Fibroblast of the aortic adventitia (primary cell): Measurements from ENCODE around the gene SLFN11. TPM values are rescaled to one million over a fixed set of nuclear protein-coding genes. Genes with fewer than 3 reads are reported as not detected.

Experiments used
- small RNA-seq: library from RNA; depleted of rRNA; stranded (forward); fragments of <200 nt; gene quantifications from one replicate; pipeline ENCODE3, GENCODE V24; 2012
- total RNA-seq: library from RNA; depleted of rRNA; stranded (reverse); fragments of >200 nt; gene quantifications from 2 replicates; pipeline ENCODE4 v1.2.3, GENCODE V29; 2012; ENCODE audit warnings: low replicate concordance

SLFN11 gene
- total RNA-seq, 1 donor = 99.2 TPM

Small RNA genes lying within 50 kb of the gene (small RNA-seq; reads per million reads assigned to genes)
- gene AC060766.3 = not detected
- not detected for gene AC060766.5

Other genes starting within 250 kb of the SLFN11 start
- 11.7 and 14.1 TPM in 2 replicates for gene NLE1, start 231.3 kb downstream of the SLFN11 start, total RNA-seq
- not detected in 2 replicates for gene UNC45B, start 225.8 kb downstream of the SLFN11 start, total RNA-seq
- 0.49 TPM in 1 of 2 replicates, not detected in the other for gene SLC35G3, start 179.2 kb downstream of the SLFN11 start, total RNA-seq
- gene SLFN5, start 130.5 kb downstream of the SLFN11 start, total RNA-seq = 107 and 176 TPM in 2 replicates
- 24.0 and 58.1 TPM in 2 replicates for gene SLFN12, start 58.9 kb upstream of the SLFN11 start, total RNA-seq
- gene SLFN13, start 75.1 kb upstream of the SLFN11 start, total RNA-seq = 1.4 and 1.7 TPM in 2 replicates
- gene SLFN12L, start 164.1 kb upstream of the SLFN11 start, total RNA-seq = 0.18 TPM in 1 of 2 replicates, not detected in the other
- not detected in 2 replicates for gene SLFN14, start 187.2 kb upstream of the SLFN11 start, total RNA-seq
- gene PEX12, start 204.9 kb upstream of the SLFN11 start, total RNA-seq = 6.1 and 8.8 TPM in 2 replicates
- 101 and 118 TPM in 2 replicates for gene AP2B1, start 213.7 kb upstream of the SLFN11 start, total RNA-seq